Measurements from ENCODE around the gene ANGPTL1.
"Not testable (repeated sequence)": the region's sequence is repeated elsewhere in the genome, so short reads cannot be mapped to it uniquely, and the experiment has no call there.

The ANGPTL1 gene

DNA sequence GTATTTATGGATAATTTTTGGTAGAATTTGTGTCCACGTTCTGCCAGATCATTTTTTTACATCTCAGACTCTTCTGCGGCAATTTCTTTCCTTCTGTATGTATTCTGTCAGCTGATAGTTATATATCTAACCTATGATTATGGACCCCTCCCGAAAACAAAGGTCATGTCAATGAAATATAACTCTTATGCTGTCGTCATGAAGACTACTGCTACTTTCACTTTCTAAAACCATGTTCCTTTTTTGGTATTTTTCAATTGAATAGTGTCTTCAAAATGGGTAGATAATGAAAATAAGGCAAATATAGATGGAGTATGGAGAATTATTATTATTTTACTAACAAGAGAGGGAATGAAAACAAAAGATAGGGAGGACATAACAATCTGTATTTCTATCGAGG is 3.2 kb downstream of the ANGPTL1 start:
- DNase-seq (ENCODE audit: low spot score) = no peak

DNA sequence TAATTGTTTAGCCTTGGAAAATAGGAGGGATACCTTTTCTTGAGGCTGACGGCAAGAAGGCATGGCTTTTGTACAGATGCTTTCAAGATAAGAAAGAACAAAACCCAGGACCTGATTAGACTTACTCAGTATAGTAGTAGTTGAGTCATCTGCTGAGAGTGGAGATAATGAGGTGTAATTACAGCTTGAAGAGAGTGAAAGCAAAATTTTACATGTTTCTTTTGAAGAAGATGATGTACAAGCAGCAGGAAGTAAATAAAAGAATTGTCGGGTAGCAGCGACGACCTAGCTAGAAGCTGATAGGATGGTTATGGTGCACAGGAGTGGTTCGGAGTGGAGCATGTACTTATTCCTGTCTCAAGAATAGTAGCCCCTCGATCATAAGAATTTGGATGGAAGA is 6.6 kb downstream of the ANGPTL1 start:
- DNase-seq (ENCODE audit: low spot score) = no peak

DNA sequence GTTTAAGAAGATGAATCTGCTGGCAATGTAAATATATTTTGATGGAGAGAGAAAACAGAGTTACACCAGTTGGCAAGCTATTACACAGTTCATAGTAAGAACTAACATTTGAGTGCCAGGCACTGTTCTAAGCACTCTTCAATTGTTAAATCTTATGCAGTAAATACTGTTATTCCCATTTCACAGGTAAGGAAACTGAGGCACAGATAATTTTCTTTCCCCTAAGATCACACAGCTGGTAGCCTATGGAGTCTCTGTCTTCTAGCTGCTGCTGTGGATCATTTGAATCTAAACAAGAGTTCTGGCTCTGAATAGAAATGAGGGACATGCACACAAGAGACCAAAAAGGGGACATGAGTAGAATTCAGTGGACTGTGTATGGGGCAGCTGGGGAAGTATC is 8.0 kb downstream of the ANGPTL1 start:
- no peak for DNase-seq (ENCODE audit: low spot score)

DNA sequence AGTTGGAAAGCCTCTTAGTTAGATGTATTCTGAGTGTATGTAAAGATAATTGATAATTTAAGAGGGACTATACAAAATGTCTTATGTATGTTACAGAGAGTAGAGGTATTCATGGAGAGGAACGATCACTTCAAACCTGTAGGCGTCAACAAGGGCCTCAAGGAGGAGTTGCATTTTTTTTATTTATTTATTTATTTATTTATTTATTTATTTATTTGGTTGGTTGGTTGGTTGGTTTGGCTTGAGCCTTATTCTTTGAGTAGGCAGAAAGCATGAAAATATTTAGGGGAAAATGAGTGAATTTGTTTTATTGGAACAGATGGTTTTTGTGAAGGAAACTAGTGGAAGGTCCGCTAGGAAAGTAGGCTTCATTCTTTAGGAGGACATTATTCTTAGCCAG is 8.5 kb downstream of the ANGPTL1 start:
- no peak for DNase-seq (ENCODE audit: low spot score)

DNA sequence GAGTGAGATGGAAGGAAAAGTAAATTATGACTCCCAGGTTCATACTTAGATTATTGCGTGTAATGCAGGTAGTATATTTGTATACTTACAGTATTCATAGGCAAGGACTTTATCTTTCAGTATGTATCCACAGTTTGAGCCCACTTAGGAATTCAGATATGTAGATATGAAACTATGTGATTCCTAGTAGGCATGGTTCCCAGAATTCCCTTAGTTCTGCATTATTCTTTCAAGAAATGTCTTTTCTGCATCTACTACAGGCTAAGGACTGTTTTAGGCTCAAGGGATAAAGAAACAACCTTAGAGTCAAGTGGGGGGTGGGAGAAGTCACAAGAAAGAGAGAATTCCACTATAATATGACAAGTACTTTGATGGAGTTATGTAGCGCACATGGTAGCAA is 13.8 kb downstream of the ANGPTL1 start:
- no peak for DNase-seq (ENCODE audit: low spot score)

DNA sequence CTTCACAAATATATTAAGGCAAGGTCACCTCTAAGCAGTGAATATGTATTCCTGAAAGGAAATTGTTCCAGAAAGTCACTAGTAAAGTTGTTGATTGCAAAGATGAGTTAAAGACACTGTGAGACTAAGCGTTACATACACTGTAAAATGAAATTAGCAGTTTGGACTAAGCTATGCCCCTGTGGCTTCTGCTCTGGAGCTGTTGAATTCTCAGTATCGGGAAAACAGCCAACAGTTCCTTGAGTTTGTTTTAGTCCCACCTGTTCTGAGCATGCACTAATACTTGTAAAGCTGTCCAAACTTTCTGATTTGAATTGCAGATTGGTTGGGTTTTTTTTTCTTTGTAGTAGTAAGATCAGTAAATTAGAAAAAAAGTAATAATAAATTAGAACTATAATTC is 21.0 kb downstream of the ANGPTL1 start:
- no peak for DNase-seq (ENCODE audit: low spot score)

DNA sequence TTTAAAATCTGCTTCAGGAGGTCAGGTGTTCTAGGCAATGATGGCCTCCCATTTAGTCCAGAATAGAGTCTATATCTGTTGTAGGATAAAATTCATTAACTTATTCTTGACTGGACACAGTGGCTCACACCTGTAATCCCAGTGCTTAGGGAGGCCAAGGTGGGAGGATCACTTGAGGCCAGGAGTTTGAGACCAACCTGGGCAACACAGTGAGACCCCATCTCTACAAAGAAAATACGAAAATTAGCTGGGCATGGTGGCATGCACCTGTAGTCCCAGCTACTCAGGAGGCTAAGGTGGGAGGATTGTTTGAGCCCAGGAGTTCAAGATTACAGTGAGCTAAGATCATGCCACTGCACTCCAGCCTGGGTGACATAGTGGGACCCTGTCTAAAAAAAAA is 23.0 kb downstream of the ANGPTL1 start:
- DNase-seq (ENCODE audit: low spot score) = not testable (repeated sequence)

DNA sequence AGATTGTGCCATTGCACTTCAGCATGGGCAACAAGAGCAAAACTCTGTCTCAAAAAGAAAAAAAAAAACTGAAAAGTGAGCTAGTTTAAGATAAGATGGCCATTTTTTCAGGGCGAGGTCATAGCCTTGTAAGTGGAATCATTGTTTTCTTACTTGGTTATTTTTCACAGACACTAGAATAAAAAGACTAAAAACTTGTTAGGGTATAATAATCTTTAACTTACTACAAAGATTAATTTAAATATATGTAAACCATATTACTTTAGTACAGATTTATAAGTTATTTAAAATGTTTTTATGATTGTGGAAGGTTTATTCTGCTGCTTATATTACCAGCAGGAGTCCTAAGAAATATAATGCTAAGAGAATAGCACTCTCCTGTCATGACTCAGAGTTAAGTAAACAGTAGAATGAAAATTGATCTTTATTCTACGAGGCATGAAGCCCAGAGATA is 23.5 kb downstream of the ANGPTL1 start:
- no peak for DNase-seq (ENCODE audit: low spot score)

DNA sequence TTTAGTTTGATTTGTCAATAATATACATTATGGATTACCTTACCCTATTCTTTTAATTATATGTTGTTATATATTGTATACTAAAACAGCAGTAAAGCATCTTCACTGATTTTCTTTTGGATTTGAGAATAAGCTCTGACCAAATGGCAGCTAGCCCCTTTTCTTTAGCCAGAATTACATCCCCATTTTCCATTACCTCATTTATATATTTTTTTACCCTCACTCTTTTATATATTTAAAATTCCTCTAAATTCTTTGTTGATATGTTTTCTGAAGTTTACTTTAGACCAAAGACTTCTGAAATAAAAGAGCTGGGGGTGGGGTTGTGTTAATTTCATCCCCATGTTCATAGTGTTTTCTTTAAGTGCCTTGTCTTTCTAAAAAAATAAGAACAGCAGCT is 24.6 kb downstream of the ANGPTL1 start:
- DNase-seq (ENCODE audit: low spot score) = no peak

DNA sequence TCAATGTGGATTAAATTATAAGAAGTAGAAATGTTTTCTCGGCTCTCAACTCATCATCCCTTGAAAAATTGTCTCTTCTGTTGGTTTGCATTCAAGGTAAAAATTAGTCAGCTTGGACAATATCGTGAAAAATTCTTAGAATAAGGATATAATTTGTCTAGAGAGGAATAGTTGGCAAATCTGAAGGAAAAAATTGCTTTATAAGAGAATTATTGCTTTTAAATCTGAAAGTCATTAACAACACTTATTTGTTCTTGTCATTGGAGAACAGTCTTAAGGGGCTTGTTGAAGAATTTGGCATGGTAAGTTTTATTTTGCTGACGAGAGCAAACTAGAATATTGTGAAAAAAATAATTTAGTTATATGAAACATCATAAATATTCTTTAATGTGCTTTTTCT is 26.4 kb downstream of the ANGPTL1 start:
- no peak for DNase-seq (ENCODE audit: low spot score)

DNA sequence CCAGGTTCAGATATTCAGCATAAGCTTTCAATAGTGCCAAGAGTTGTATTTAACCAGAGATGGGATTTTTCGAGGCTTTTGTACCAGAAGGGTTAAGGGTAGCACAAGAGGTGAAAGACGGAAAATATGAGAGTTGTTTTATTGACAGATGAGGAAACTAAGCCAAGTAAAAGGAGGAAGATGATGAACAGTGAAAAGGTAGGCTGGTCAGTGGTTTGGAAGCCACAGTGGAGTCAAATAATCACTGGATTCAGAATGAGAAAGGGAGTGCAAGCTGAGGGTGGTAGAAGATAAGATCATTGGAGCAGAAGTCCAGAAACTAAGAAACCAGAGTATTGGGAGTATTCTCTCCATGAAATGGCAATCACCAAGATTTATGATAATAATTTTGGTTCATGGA is 45.7 kb downstream of the ANGPTL1 start:
- DNase-seq (ENCODE audit: low spot score) = no peak

DNA sequence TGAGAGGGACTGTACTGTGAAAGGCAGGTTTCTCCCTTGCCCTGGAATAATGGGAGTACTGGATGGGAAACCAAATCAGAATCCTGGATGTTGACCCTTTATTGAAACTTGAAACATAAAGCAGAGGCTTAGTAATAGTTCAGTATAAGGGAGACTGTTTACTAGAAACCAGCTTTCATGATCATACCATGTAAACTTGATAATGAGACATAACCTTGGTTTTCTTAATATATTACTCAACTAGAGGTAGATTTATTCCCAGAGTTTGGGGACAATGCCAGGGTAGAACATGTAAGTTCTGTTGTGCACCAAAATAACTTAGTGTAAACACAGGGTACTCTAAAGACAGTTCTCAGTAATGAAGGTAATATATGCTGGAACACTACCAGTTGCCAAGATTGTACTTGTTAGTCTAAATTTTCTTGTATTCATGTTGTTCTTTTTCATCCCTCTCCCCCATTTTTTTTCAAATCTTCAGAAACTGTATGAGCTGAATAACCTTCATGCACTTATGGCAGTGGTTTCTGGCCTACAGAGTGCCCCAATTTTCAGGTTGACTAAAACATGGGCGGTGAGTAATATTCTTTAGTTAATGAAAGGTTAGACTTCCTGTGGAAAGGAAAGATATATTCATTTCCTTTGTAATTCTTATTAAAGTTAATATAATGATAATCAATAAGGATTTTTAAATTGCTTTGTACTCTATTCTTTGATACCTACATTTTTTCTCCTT is 49.6 kb downstream of the ANGPTL1 start:
- no peak for DNase-seq (ENCODE audit: low spot score)

DNA sequence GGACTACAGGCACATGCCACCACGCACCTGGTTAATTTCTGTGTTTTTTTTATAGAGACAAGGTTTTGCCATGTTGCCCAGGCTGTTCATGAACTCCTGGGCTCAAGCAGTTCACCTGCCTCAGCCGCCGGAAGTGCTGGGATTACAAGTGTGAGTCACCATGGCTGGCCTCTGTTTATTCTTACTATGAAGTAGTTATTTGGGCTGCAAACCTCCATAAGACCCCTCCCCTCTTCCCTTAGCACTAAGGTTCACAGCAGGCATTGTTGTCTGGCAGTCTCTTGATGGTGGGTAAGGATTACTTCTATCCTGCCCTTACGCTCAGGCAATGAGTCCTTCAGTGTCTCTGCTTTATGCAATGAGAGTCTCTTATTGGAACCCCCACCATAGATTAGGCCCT is 51.8 kb downstream of the ANGPTL1 start:
- no peak for DNase-seq (ENCODE audit: low spot score)

DNA sequence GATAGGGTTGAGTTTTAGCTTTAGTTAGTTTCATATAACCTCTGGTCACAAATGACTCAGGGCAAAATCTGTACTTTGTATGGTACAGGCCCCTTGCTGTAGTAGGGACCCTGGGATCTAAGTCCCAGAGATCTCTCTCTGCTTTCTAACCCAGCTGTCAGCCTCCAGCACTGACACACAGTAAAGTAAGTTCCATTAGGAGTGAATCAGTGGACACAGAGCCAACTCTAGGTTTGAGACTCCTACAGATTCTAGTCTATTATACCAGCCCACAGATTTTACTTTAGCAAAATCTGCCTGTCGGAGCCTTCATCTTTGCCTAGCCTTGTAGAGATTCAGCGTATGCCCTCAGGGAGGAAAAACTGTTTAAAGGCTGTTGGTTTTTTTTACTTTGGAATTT is 52.5 kb downstream of the ANGPTL1 start:
- no peak for DNase-seq (ENCODE audit: low spot score)

DNA sequence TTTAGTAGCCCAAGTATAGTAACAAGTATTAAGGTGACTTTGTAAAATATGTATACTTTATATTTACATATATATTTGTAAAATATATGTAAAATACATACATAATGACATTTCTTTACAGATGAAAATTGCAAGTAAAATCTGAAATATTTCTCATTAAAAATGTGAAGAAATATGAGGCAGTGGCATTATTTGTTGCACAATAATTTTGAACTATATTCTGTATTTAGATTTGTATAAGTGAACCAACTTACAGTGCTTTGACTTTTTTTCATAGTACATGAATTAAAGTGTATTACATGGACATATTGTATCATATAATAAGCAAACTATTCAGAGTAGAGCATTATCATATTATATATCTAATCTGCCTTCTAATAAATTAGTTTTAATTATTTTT is 60.3 kb downstream of the ANGPTL1 start:
- no peak for DNase-seq (ENCODE audit: low spot score)

DNA sequence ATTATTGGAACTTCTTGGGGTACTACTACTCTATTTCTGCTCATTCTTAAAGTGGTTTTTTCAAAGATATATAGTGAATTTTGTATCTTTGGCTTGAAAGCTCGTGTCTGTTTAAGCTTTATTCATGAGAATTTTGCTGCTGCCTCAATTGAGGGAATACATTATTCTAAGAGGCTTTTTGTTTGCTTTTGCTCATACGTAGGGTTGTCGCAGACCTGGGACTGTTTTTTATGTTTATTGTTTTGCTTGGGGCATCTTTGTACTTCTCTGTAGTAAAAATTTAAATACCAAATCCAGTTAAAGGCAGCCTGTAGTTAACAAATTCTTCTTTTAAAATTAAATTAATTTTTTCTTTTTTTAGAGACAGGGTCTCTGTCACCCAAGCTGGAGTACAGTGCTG is 62.3 kb downstream of the ANGPTL1 start:
- DNase-seq (ENCODE audit: low spot score) = no peak

DNA sequence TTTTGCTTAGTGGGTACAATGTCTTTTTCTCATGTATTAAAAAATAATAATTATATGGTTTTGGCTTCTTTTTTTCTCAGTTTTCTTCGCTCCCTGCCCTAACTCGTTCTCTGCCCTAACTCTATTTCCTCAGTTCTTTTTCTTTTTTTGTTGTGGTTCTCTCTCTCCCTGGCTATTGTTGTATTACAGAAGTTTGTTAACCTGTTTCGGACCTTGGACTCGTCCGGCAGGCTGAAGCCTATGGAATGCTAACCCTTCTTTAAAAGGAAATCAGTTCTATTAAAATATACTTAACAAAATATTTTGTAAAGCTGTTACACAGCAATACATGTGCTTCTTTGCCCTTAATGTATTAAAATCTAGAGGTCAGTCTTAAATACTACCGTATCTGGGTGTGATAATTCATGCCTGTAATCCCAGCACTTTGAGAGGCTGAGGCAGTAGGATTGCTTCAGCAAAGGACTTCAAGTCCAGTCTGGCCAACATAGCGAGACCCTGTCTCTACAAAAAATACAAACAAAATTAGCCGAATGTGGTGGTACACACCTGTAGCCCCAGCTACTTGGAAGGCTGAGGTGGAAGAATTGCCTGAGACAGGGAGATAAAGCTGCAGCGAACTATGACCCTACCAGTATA is 64.1 kb downstream of the ANGPTL1 start:
- DNase-seq (ENCODE audit: low spot score) = no peak

DNA sequence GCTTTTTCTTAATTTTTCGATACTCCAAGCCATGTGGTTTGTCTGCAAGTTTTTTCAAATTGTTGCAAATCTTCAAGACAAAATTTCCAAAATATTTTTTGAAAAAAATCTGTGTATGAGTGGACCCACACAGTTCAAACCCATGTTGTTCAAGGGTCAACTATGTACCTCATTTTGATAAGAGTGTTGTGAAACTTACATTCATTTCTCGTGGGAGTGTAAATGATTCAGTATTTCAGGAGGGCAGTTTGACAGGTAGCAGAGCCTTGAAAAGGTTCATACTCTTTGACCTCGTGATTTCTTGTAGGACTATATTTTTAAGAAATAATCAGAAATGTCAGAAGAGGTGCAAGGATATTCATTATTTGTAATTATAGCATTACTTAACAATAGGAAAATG is 68.0 kb downstream of the ANGPTL1 start:
- no peak for DNase-seq (ENCODE audit: low spot score)
